ENCODE data around the gene GAB1. TPM values are rescaled to one million over a fixed set of nuclear protein-coding genes. Genes with fewer than 3 reads are reported as not detected.

Gene GAB1
- total RNA-seq, 3 donors from 2014 or later = 24.8 to 67.5 (median 38.7) TPM

GRCh38 chr4:143386812-143387211 lies 50.1 kb downstream of the GAB1 start:
- Histone ChIP-seq H3K27ac (no peak overlapping the region), H3K4me1 (peaks cover 5 to 17% of the 10 kb centered on the region in 2 donors)
- intact Hi-C loops (cut with DNase I; ENCODE audit: low total_unique reads) = no loop called here

GRCh38 chr4:143389579-143390195 lies 53.0 kb downstream of the GAB1 start:
- H3K4me1 ChIP-seq = peaks cover 5 to 9% of the 10 kb centered on the region in 2 donors
- H3K27ac ChIP-seq = peak overlapping the region; percentile 25 to 64
- H3K36me3 ChIP-seq = no peaks in the 10 kb centered on the region
- no peak for DNase-seq (ENCODE audit: low spot score in 2 of 2)
- H3K4me3 ChIP-seq = no peak overlapping the region
- no peaks in the 10 kb centered on the region for H3K27me3 ChIP-seq
- TF ChIP-seq POLR2A (IDR thresholded peaks at IDR 0.05) (no peak), CTCF (IDR thresholded peaks at IDR 0.05) (no peak), POLR2AphosphoS5 (IDR thresholded peaks at IDR 0.05) (peak in 2 of 3 donors; percentile 19 to 23)
- intact Hi-C loops (cut with DNase I; ENCODE audit: low total_unique reads) = no loop called here
- no peaks in the 10 kb centered on the region for H3K9me3 ChIP-seq

More at GRCh38 chr4:143386812-143387211, 50.1 kb downstream of the GAB1 start:
- no peak overlapping the region for H3K4me3 ChIP-seq
- no peaks in the 10 kb centered on the region for H3K9me3 ChIP-seq
- no peaks in the 10 kb centered on the region for H3K27me3 ChIP-seq
- no peaks in the 10 kb centered on the region for H3K36me3 ChIP-seq
- no peak for DNase-seq (ENCODE audit: low spot score in 2 of 2)
- TF ChIP-seq POLR2AphosphoS5 (IDR thresholded peaks at IDR 0.05) (no peak), POLR2A (IDR thresholded peaks at IDR 0.05) (no peak), CTCF (IDR thresholded peaks at IDR 0.05) (no peak)

GRCh38 chr4:143390764-143391163 lies 54.1 kb downstream of the GAB1 start:
- intact Hi-C loops (cut with DNase I; ENCODE audit: low total_unique reads) = no loop called here
- TF ChIP-seq POLR2A (IDR thresholded peaks at IDR 0.05) (no peak), CTCF (IDR thresholded peaks at IDR 0.05) (no peak), POLR2AphosphoS5 (IDR thresholded peaks at IDR 0.05) (no peak)
- peaks cover 5 to 9% of the 10 kb centered on the region in 2 donors for H3K4me1 ChIP-seq
- H3K27me3 ChIP-seq = no peaks in the 10 kb centered on the region
- no peak for DNase-seq (ENCODE audit: low spot score in 2 of 2)
- no peaks in the 10 kb centered on the region for H3K9me3 ChIP-seq
- H3K36me3 ChIP-seq = no peaks in the 10 kb centered on the region
- no peak overlapping the region for H3K4me3 ChIP-seq
- H3K27ac ChIP-seq = no peak overlapping the region

- Histone ChIP-seq H3K4me1 (peaks cover 5 to 9% of the 10 kb centered on the region in 2 donors), H3K27ac (no peak overlapping the region), H3K4me3 (no peak overlapping the region), H3K9me3 (no peaks in the 10 kb centered on the region), H3K27me3 (no peaks in the 10 kb centered on the region), H3K36me3 (no peaks in the 10 kb centered on the region)
- no peak for TF ChIP-seq POLR2A (IDR thresholded peaks at IDR 0.05)
- TF ChIP-seq POLR2AphosphoS5 (IDR thresholded peaks at IDR 0.05) = no peak
- no peak for TF ChIP-seq CTCF (IDR thresholded peaks at IDR 0.05)
- intact Hi-C loops (cut with DNase I; ENCODE audit: low total_unique reads) = no loop called here
- no peak for DNase-seq (ENCODE audit: low spot score in 2 of 2)
Observed at GRCh38 chr4:143391261-143391660, 54.6 kb downstream of the GAB1 start.

- no peak overlapping the region for H3K27ac ChIP-seq
- TF ChIP-seq POLR2AphosphoS5 (IDR thresholded peaks at IDR 0.05) = no peak
- DNase-seq (ENCODE audit: low spot score in 2 of 2) = no peak
- H3K27me3 ChIP-seq = no peaks in the 10 kb centered on the region
- intact Hi-C loops (cut with DNase I; ENCODE audit: low total_unique reads) = no loop called here
- no peaks in the 10 kb centered on the region for H3K9me3 ChIP-seq
- no peak overlapping the region for H3K4me3 ChIP-seq
- H3K4me1 ChIP-seq = peaks cover 5 to 9% of the 10 kb centered on the region in 2 donors
- no peaks in the 10 kb centered on the region for H3K36me3 ChIP-seq
Observed at GRCh38 chr4:143391895-143392294, 55.2 kb downstream of the GAB1 start.
